Epithelial cell of esophagus (primary cell): ENCODE results near the gene LDB2.

Experiments
- DNase-seq: peaks from one replicate; pipeline ENCODE4 v3.0.0; 2010; ENCODE audit warnings: low read depth
- H3K4me3 ChIP-seq: 2 replicates; pipeline ENCODE4 v1.5.1; 2011; ENCODE audit warnings: mild to moderate bottlenecking, low read length, control low read depth
- TF ChIP-seq, protein P1 (sequence below): IDR thresholded peaks from 2 replicates; pipeline ENCODE4 v1.5.1; 2011; ENCODE audit warnings: low read depth, mild to moderate bottlenecking, low read length, control low read depth, inconsistent platforms; ENCODE audit not compliant: insufficient read depth; ENCODE audit errors: missing control alignments

The LDB2 gene

DNA sequence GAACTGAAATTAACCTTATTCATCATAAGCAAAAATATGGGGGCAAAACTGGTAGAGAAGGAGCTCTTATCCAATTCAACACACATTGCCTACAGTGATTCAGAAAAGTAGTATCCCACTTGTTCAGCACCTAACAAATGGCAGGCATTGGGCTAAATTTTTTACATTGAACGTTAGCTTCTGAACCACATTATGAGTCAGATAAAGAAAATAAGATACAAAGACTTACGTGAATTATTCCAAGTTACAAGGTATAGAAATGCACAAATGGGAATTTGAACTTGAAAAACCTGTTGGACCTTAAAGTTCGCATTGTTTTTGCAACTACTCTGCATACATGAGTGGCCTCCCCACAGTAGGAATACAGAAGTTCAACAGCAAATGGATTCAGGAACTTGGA lies 210.6 kb downstream of the LDB2 start:
- TF ChIP-seq, protein P1, sequence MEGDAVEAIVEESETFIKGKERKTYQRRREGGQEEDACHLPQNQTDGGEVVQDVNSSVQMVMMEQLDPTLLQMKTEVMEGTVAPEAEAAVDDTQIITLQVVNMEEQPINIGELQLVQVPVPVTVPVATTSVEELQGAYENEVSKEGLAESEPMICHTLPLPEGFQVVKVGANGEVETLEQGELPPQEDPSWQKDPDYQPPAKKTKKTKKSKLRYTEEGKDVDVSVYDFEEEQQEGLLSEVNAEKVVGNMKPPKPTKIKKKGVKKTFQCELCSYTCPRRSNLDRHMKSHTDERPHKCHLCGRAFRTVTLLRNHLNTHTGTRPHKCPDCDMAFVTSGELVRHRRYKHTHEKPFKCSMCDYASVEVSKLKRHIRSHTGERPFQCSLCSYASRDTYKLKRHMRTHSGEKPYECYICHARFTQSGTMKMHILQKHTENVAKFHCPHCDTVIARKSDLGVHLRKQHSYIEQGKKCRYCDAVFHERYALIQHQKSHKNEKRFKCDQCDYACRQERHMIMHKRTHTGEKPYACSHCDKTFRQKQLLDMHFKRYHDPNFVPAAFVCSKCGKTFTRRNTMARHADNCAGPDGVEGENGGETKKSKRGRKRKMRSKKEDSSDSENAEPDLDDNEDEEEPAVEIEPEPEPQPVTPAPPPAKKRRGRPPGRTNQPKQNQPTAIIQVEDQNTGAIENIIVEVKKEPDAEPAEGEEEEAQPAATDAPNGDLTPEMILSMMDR, result no peak
- DNase-seq, result peak; percentile 8

DNA sequence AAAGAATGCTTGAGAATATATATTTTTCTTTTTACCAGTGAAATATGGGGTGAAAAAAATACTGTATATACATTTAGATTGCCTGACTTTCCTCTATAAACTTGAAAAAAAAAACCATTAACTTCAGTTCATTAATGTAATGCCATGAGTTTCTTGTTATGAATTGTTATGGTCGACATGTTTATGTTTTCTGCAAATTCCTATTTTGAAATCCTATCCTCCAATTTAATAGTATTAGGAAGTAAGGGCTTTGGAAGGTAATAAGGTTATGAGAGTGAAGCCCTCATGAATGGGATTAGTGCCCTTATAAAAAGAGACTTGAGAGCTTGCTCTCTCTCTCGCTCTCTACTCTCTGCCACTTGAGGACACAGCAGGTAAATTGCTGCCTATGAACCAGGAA lies 211.4 kb downstream of the LDB2 start:
- TF ChIP-seq, protein P1, result no peak
- DNase-seq, result no peak
- no peak overlapping the region for H3K4me3 ChIP-seq

More for the DNA sequence above, 210.6 kb downstream of the LDB2 start:
- no peak overlapping the region for H3K4me3 ChIP-seq

DNA sequence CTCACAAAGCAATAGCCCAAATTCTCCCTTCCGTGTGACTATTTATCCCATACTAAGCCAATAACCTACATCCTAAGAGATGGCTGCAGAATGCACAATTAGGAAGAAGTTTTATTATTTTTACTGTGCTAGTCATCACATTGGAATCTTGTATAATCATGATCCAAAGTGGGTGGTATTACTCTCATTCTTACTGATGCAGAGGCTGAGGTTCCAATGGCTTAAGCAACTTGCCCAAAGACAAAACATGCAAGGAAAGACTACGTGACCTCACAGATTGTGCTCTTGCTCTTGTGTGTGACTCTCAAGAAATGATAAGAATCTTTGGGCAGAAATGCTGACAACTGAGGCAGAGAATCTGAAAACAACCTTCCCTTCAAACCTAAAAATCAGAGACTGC lies 212.2 kb downstream of the LDB2 start:
- no peak overlapping the region for H3K4me3 ChIP-seq
- TF ChIP-seq, protein P1, result no peak
- DNase-seq, result no peak

DNA sequence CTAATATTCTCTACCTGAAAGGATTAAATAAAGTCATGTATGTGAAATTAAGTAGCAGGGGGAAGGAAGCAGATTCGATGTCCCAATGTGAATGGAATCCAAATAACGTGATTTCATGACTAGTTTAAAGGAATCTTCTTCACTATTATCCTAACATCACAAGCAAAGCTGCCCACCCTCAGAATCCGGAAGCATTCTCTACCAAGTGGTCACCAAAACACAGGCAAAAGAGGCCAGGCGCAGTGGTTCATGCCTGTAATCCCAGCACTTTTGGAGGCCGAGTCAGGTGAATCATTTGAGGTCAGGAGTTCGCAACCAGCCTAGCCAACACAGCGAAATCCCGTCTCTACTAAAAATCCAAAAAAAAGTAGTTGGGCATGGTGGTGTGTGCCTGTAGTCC lies 212.9 kb downstream of the LDB2 start:
- TF ChIP-seq, protein P1, result no peak
- no peak for DNase-seq
- no peak overlapping the region for H3K4me3 ChIP-seq

DNA sequence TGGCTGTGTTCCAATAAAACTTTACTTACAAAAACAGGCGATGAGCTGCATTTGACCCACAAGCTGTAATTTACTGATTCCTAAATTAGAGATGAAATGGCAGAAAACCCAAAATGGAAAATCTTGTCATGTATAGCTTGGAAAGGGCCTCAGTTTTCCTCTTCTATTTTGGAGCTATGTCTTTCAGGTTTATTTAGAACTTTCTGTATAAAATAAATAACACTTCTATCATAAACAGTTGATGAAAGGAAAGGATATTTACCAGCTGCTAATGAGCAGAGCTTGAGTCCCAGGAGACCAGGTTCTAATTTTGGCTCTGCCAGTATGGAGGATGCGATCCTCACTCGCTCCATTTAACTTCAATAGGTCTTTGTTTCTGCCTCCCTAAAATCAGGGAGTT lies 213.5 kb downstream of the LDB2 start:
- no peak for DNase-seq
- TF ChIP-seq, protein P1, result no peak
- H3K4me3 ChIP-seq, result no peak overlapping the region

DNA sequence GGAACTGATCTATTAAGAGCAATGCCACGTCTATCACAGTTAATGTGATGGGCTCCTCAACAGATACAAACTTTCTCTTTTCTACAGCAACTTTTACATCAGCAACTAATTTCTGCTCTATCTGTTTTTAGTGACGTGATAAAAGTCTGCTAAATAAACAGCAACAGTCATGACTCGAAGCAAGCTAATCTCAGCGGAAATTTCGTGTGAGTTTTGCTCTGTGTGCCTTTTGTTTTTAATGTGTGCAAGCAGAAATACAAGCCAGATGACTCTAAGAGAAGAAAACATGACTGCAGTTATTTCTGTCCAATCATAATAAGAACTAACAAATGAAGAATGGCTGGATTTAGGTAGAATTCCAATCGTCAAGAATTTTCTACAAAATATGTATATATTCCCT lies 214.3 kb downstream of the LDB2 start:
- no peak overlapping the region for H3K4me3 ChIP-seq
- TF ChIP-seq, protein P1, result no peak
- DNase-seq, result no peak

DNA sequence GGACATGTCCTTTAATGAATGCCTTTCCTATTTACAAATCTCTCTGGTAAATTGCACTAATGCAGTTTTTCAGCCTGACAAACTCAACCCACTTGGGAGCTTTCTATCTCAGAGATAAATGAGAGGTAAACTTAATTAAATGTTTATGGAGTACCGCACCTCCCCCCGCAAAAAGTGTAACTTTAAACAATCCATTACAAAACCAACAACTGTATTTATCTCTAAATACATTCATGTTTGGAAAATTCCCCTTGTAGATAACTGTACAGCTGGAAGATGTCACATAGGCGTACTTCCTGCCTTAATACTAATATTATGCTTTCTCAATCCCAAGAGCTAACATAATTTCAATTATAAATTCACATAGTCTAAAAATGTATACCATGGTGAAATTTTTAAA lies 215.5 kb downstream of the LDB2 start:
- DNase-seq, result no peak
- TF ChIP-seq, protein P1, result no peak
- H3K4me3 ChIP-seq, result no peak overlapping the region
